Muscle layer of duodenum (tissue), 2 donors: ENCODE measurements around the gene DEFB110.
A peak's percentile ranks its signal among the peaks of the same experiment; 100 is the strongest.

ENCODE experiments used
- H3K27ac ChIP-seq: one replicate; pipeline ENCODE4 v1.7.0; 2013; ENCODE audit warnings: mild to moderate bottlenecking, low read length
- H3K27me3 ChIP-seq: one replicate; pipeline ENCODE4 v1.7.0; 2013; ENCODE audit warnings: low read depth, mild to moderate bottlenecking, control low read depth, low read length
- H3K36me3 ChIP-seq, 2 donors: one replicate each; pipeline ENCODE4 v1.7.0; 2013; ENCODE audit warnings: low read length in 2 of 2, control low read depth in 1 of 2, mild to moderate bottlenecking in 1 of 2; ENCODE audit not compliant: insufficient read depth in 2 of 2, control insufficient read depth in 1 of 2
- H3K4me1 ChIP-seq, 2 donors: one replicate each; pipeline ENCODE4 v1.7.0; 2013; ENCODE audit warnings: low read length in 2 of 2, mild to moderate bottlenecking in 2 of 2, control low read depth in 1 of 2, moderate library complexity in 1 of 2; ENCODE audit not compliant: insufficient read depth in 2 of 2, control insufficient read depth in 1 of 2
- H3K4me3 ChIP-seq, 2 donors: one replicate each; pipeline ENCODE4 v1.7.0; 2013; ENCODE audit warnings: low read length in 2 of 2, low read depth in 1 of 2, mild to moderate bottlenecking in 1 of 2
- H3K9me3 ChIP-seq, 2 donors: one replicate each; pipeline ENCODE4 v1.7.0; 2013; ENCODE audit warnings: low read length in 2 of 2, control low read depth in 1 of 2, mild to moderate bottlenecking in 1 of 2; ENCODE audit not compliant: control insufficient read depth in 1 of 2
- donor health status: healthy.

The DEFB110 gene

DNA sequence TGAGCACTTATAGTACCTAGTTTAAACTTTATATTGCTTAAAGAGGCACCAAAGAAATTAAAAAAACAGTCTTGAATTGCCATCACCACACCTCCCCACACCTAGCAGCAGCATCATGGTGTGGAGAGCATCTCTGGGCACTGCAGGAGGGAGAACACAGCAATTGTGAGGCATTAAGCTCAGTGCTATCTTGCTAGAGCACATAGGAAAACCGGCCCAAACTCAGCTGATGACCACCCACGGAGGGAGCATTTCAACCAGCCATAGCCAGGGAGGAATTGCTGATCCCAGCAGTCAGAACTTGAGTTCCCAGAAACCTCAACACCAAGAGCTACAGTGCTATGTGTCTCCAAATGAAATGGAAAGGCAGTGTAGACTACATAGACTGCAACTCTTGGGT, 32.9 kb downstream of the DEFB110 start:
- H3K36me3 ChIP-seq: no peaks in the 10 kb centered on the region
- H3K4me3 ChIP-seq: no peak overlapping the region
- no peaks in the 10 kb centered on the region for H3K27me3 ChIP-seq
- no peak overlapping the region for H3K27ac ChIP-seq
- no peaks in the 10 kb centered on the region for H3K9me3 ChIP-seq
- H3K4me1 ChIP-seq: no peaks in the 10 kb centered on the region

DNA sequence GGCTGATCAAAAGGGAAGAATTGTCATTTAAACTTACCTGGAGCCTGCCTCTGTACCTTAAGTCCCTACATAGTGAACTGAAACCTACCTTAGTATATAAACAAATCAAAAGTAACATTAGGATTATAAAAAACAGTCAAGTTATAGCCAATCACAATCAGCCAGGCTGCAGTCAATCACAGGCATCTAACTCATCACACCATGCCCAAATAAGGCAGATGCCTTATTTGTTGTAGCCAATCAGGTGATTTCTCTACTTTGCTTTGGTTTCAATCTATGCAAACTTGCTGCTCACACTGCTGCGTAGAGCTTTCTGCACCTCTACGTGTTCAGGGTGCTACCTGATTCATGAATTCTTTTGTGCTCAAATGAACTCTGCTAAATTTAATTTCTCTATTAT, 34.0 kb downstream of the DEFB110 start:
- Histone ChIP-seq H3K27me3 (no peaks in the 10 kb centered on the region), H3K4me1 (no peaks in the 10 kb centered on the region), H3K9me3 (no peaks in the 10 kb centered on the region), H3K4me3 (no peak overlapping the region), H3K36me3 (no peaks in the 10 kb centered on the region), H3K27ac (no peak overlapping the region)

GRCh38 chr6:49986551-49986950, 35.2 kb downstream of the DEFB110 start:
- Histone ChIP-seq H3K4me3 (no peak overlapping the region), H3K36me3 (no peaks in the 10 kb centered on the region), H3K4me1 (peaks cover 0 to 4% of the 10 kb centered on the region in 2 donors), H3K9me3 (no peaks in the 10 kb centered on the region), H3K27ac (no peak overlapping the region), H3K27me3 (no peaks in the 10 kb centered on the region)

DNA sequence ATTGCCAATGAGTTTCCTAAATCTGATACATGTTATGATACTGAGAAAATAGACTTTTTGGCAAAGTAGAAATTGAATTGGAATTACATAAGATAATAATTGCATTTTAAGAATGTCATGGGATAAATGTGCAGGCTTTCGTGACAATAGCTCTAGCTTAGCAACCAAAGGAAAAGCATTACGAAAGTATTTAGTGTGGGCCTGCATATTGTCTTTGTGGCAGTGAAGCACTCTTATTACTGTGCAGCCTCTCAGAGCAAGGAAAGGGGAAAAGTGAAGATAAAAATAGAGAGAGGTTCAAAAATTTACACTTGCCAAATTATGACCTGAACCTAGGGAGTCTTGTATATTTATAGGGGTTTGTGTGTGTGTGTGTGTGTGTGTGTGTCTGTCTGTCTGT, 39.7 kb downstream of the DEFB110 start:
- peak overlapping the region; percentile 2 for H3K27ac ChIP-seq
- H3K4me3 ChIP-seq: no peak overlapping the region
- H3K9me3 ChIP-seq: no peaks in the 10 kb centered on the region
- H3K27me3 ChIP-seq: no peaks in the 10 kb centered on the region
- H3K4me1 ChIP-seq: peaks cover 0 to 11% of the 10 kb centered on the region in 2 donors
- no peaks in the 10 kb centered on the region for H3K36me3 ChIP-seq

DNA sequence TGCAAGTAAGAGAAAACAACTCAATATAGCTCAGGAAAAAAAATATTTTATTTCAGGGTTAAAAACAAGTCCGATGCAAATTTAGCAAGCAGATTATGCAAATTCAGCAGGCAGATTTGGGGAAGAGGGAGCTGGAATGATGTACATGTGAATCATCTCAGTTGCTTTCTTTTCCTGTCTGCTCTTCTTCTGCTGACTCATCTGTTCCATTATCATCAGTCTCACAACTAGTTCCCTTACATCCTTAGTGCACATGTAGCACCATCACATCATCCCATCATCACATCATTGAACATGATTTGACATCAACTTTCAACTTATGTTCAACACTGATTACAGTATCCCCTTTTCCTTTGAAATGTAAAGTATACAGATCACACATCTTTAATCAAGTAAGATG, 40.9 kb downstream of the DEFB110 start:
- no peaks in the 10 kb centered on the region for H3K36me3 ChIP-seq
- no peaks in the 10 kb centered on the region for H3K9me3 ChIP-seq
- no peak overlapping the region for H3K27ac ChIP-seq
- peaks cover 0 to 11% of the 10 kb centered on the region in 2 donors for H3K4me1 ChIP-seq
- H3K4me3 ChIP-seq: no peak overlapping the region
- H3K27me3 ChIP-seq: no peaks in the 10 kb centered on the region

GRCh38 chr6:49979584-49979983, 42.2 kb downstream of the DEFB110 start:
- no peak overlapping the region for H3K4me3 ChIP-seq
- H3K36me3 ChIP-seq: no peaks in the 10 kb centered on the region
- peaks cover 0 to 11% of the 10 kb centered on the region in 2 donors for H3K4me1 ChIP-seq
- H3K9me3 ChIP-seq: no peaks in the 10 kb centered on the region
- no peak overlapping the region for H3K27ac ChIP-seq
- H3K27me3 ChIP-seq: no peaks in the 10 kb centered on the region

DNA sequence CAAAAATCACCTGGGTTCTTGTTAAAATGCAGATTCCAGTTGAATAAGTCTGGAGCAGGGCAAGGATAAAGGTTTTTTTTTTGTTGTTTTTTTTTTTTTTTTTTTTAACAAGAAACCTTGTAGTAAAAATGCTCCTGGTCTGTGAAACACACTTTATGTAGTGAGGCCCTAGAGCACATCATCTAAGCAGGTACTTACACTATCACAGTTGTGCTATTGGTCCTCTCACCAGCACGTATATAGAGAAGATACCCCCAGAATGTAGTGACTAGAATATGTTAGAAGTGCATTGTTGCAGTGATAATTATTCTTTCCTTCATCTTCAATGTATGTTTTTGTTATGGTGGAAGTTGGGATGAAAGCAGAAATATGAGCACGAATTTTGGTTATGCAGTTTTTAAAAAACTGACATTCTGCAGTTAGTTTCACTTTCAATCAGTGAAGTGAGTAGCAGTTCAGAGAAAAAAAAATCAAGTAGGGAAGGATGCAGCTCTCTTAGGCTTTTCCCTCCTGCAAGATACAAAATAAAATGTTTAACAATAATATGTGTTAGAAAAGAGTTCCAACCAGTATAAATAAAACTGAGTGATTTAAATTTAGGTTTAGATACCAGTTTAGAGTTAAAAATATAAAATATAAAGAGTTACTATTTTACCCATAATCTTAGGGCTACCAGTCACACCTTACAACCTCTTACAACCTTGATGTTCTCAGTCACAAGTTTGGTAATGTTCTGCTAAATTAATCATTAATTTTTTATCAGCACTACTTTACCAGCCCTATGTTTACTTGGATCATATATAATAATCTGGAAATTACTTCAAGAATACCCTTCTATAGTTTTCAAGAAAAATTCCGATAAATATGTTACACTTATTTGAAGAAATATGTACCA, 43.2 kb downstream of the DEFB110 start:
- Histone ChIP-seq H3K9me3 (no peaks in the 10 kb centered on the region), H3K4me3 (peak overlapping the region; percentile 54 to 64), H3K4me1 (peaks cover 0 to 11% of the 10 kb centered on the region in 2 donors), H3K27me3 (no peaks in the 10 kb centered on the region), H3K27ac (no peak overlapping the region), H3K36me3 (no peaks in the 10 kb centered on the region)

DNA sequence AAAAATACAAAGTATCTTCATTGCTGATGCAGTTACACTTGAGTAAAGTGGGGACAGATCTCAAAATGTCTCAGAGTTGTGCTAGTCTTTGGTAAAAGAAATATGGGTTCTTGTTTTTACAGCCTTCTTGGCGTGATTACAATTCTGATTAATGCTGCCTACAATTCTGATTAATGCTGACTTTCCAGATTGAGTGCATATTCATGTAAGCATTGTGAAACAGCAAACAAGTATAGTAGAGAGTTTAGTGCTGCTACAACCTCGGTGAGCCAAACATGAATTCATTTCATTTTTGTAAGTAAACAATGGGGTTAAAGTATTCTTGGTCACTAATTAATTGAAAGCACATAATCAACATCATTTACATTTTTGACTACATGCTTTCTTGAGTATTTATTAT, 52.2 kb downstream of the DEFB110 start, which contains the start of gene DEFB113:
Gene DEFB113 (minus strand): TSS at position 21 of the 400 bp plus-strand sequence. CDS start 0 bp downstream, at position 21.
- Histone ChIP-seq H3K4me3 (no peak within 1 kb of the TSS), H3K9me3 (no peaks in the 10 kb centered on the region), H3K36me3 (no peaks in the 10 kb centered on the region), H3K27me3 (no peaks in the 10 kb centered on the region), H3K27ac (no peak within 1 kb of the TSS), H3K4me1 (no peaks in the 10 kb centered on the region)
